ENCODE results near the gene KRTAP3-2.
"Not testable (repeated sequence)": the region's sequence is repeated elsewhere in the genome, so short reads cannot be mapped to it uniquely, and the experiment has no call there.

Gene KRTAP3-2

GRCh38 chr17:40999563-40999962 lies at the start of gene KRTAP3-2:
TSS of gene KRTAP3-2 (minus strand) at chr17:40999906. CDS start at chr17:40999853, 53 bp downstream.
- not testable (repeated sequence) for DNase-seq

- no peak for DNase-seq
Observed at GRCh38 chr17:41049110-41049509, 49.4 kb upstream of the KRTAP3-2 start.

GRCh38 chr17:41048441-41048840 lies 48.7 kb upstream of the KRTAP3-2 start:
- DNase-seq: no peak

GRCh38 chr17:41046735-41047465 lies 47.2 kb upstream of the KRTAP3-2 start, which contains the start of gene KRTAP2-1:
TSS of gene KRTAP2-1 (minus strand) at chr17:41047316. CDS start at chr17:41047267, 49 bp downstream.
- not testable (repeated sequence) for DNase-seq

DNA sequence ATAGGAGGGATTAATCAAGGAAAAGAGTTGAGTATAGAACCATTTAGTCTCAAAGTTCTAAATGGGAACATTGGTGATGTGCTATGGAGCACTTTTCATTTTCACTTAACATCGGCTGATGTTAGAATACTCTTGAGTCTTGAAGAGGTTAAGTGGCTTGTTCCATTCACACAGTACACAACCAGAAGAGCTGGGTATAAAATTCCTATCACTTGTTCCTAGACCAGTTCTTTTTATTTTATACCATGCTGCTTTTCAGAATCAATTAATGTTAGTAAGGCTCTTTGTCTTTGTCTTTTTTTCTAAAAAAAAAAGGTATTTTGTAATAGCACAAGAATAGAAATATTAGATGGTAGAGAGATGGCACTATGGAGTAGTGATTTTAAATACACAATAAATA lies 43.2 kb upstream of the KRTAP3-2 start:
- DNase-seq: no peak

- DNase-seq: not testable (repeated sequence)
Observed at GRCh38 chr17:41040783-41041571, 41.3 kb upstream of the KRTAP3-2 start, which contains the start of gene KRTAP1-1. TSS of gene KRTAP1-1 (minus strand) at chr17:41041450. CDS start at chr17:41041397, 53 bp downstream.

DNA sequence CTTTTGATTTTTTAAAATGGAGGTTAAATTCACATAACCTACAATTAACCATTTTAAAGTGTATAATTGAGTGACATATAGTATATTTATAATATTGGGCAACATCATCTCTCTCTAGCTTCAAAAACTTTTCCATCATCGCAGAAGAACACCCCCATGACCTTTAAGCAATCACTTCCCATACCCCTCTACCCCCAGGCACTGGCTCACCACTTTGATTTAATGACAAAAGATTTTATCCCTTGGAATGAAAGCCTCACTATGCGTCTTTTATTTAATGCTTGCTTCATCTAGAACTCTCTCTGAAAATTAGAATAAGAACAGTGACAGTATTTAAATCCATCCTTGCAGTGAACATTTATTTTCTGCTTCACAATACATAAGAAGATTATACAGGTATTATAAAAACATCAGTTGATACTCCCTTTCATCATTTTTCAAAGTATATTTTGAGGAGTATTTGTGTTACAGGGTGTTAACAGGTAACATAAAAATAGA lies 38.2 kb upstream of the KRTAP3-2 start:
- no peak for DNase-seq

DNA sequence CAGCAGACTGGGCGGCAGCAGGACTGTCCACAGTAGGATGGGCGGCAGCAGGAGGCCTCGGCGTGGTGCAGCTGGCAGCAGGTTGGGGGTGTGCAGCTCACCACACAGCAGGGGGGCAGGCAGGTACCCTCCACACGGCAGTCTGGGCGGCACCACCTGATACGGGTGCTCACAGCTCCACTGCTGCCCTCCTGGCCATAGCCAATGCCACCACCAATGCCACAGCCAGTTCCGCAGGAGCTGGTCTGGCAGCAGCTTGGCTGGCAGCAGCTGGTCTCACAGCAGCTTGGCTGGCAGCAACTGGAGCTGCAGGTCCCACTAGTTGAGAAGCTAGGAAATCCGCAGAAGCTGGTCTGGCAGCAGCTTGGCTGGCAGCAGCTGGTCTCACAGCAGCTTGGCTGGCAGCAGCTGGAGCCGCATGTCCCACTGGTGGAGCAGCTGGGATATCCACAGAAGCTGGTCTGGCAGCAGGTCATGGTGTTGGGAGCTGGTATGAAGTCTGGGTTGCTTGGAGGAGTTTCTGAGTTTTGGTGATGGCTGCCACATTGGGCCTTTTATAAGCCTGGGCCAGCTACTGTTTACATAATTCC lies 34.7 kb upstream of the KRTAP3-2 start, which contains the start of gene KRTAP1-3:
TSS of gene KRTAP1-3 (minus strand) at position 529 of the 590 bp plus-strand sequence. CDS start at position 476, 53 bp downstream.
- not testable (repeated sequence) for DNase-seq

DNA sequence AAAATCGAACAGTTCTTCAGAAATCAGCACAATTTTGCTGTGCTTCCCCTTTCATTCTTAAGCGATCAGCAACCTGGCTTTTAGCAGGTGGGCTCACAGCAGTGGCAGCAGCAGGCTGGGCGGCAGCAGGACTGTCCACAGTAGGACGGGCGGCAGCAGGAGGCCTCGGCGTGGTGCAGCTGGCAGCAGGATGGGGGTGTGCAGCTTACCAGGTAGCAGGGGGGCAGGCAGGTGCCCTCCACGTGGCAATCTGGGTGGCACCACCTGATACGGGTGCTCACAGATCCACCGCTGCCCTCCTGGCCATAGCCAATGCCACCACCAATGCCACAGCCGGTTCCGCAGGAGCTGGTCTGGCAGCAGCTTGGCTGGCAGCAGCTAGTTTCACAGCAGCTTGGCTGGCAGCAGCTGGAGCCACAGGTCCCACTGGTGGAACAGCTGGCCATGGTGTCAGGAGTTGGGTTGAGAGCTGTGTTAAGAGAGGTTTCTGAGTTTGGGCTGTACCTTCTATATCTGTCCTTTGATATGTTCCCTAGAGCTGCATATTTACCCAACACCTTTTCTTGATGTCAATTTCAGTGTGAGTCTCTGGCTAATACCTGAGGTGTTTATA lies 30.0 kb upstream of the KRTAP3-2 start, which contains the start of gene KRTAP1-4:
TSS of gene KRTAP1-4 (minus strand) at position 563 of the 613 bp plus-strand sequence. CDS start at position 446, 117 bp downstream.
- no peak for DNase-seq

DNA sequence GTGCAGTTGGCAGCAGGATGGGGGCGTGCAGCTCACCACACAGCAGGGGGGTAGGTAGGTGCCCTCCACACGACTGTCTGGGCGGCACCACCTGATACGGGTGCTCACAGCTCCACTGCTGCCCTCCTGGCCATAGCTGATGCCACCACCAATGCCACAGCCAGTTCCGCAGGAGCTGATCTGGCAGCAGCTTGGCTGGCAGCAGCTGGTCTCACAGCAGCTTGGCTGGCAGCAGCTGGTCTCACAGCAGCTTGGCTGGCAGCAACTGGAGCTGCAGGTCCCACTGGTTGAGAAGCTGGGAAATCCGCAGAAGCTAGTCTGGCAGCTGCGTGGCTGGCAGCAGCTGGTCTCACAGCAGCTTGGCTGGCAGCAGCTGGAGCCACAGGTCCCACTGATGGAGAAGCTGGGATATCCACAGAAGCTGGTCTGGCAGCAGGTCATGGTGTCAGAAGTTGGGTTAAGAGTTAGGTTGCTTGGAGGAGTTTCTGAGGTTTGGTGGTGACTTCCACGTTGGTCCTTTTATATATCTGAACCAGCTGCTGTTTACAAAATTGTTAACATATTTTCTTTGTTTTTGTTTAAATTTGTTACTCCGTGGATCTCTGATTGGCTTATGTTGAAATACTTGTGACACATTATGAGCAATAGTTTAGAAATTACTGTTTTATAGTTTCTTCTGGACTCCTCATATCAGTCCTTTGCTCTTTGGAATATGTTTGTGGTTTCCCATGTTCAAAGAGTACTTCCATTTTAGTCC lies 27.2 kb upstream of the KRTAP3-2 start, which contains the start of gene KRTAP1-5:
TSS of gene KRTAP1-5 (minus strand) at position 494 of the 757 bp plus-strand sequence. CDS start at position 441, 53 bp downstream.
- DNase-seq: no peak

DNA sequence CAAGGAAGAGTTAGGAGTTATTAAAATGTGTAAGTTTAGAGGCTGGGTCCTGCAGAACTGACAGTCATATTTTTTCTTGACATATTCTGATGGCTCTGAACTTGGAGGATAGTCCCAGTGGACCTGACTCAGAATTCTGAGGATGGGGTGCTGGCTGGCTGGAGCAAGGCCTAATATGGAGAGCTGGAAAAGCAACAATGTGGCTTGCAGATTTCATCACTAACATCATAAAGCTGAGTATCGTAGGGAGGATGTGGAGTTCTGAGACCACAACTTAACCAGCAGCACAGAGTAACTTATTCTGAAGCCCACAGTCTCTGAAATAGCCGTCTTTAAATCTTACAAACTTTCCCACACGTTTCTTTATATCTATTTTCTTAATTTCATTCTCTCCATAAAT lies 25.0 kb upstream of the KRTAP3-2 start:
- no peak for DNase-seq

DNA sequence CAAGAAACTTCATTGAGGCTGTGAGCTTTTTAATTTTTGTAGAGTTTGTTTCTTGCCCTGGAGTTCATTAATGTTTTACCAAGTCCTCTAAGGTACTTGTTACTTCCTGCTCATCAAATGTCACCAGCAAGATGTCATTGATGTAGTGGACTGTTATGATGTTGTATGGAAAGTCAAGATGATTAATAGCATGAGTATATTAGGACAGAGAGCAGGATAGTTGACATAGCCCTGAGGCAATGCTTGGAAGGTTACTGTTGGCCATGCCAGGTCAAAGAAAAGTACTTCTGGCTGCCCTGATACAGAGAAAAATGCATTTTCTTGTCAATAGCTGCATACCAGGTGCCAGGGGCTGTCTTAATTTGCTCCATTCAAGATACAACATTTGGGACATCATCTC lies 20.6 kb upstream of the KRTAP3-2 start:
- no peak for DNase-seq

DNA sequence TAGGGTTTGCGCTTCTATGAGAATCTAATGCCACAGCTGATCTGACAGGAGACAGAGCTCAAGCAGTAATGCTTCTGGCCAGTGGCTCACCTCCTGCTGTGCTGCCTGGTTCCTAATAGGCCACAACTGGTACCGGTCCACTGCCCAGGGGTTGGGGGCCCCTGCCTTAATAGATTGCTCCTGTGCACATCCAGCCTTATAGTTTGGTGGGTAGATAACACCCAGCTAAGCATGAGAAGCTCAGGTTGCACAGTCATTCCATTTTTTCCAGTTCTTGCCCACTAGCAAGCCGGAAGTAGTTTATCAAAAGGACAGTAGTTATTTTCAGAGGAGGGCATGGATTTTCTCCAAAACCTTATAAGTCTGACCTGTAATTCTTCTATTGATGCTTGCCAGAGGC lies 19.7 kb upstream of the KRTAP3-2 start:
- DNase-seq: no peak

GRCh38 chr17:41018541-41018940 lies 18.8 kb upstream of the KRTAP3-2 start:
- no peak for DNase-seq

- DNase-seq: no peak
Observed at GRCh38 chr17:41016578-41017215, 17.0 kb upstream of the KRTAP3-2 start.

DNA sequence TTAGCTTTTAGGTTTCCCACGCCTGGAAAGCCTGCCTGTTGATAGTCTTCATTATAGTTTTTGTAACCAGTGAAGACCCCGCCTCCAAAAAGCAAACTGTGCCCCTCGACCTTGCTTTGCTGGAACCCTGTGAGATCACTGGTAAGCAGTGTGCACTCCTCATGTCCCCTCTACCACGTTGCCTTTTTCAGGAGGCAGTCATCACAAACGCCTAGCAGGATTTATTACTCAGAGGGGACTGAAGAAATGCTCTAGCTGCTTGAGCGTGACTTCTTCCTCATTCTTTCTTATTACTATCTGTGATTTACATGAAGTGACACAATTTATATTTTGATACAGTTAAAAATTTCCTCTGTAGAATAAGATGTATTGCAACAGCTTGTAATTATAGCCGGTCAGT lies 15.7 kb upstream of the KRTAP3-2 start:
- DNase-seq: no peak

GRCh38 chr17:41013606-41014005 lies 13.9 kb upstream of the KRTAP3-2 start:
- DNase-seq: no peak

DNA sequence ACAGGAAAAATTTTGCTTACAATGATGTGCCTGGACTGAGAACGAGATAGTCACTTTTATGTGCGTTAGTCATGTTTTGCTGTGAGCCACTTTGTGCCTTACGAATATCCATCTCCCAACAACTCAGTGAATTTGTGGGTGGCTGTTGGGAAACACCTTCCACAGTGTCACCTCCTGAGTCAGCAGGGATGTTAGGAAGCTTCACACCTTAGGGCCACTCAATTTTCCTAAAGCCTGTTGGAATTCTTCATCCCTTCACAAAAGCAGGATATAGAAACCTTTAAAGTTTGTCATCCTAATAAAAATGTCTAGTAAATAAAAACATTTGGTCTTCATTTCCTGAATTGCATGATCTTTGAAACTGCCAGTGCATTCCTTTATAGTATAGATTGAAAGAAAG lies 13.5 kb upstream of the KRTAP3-2 start:
- DNase-seq: no peak

GRCh38 chr17:41012326-41013120 lies 12.8 kb upstream of the KRTAP3-2 start:
- DNase-seq: no peak

DNA sequence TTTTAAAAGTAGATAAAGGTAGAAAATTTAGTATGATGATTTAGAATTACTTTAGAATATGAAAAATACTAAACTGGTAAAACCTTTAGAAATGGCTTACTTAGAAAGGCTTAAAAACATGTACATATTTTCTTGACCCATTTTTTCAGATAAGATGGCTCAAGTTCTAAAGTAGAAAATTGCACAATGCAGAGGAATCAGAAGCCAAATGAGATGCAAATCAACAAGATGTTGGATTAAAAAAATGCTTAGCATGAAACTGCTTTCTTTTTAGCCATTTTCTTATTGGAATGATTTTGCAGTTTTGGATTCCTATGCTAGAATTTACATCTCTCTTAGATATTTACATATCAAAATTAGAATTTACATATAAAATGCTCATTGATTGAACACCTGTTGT lies 10.7 kb upstream of the KRTAP3-2 start:
- DNase-seq: no peak
